ENCODE measurements around the gene SMOC2. TPM values are rescaled to one million over a fixed set of nuclear protein-coding genes. Genes with fewer than 3 reads are reported as not detected.
A peak's percentile ranks its signal among the peaks of the same experiment; 100 is the strongest.
"Not testable (repeated sequence)": the region's sequence is repeated elsewhere in the genome, so short reads cannot be mapped to it uniquely, and the experiment has no call there.

SMOC2 gene
- total RNA-seq, 1 donor from 2014 or later = 14.4 TPM

DNA sequence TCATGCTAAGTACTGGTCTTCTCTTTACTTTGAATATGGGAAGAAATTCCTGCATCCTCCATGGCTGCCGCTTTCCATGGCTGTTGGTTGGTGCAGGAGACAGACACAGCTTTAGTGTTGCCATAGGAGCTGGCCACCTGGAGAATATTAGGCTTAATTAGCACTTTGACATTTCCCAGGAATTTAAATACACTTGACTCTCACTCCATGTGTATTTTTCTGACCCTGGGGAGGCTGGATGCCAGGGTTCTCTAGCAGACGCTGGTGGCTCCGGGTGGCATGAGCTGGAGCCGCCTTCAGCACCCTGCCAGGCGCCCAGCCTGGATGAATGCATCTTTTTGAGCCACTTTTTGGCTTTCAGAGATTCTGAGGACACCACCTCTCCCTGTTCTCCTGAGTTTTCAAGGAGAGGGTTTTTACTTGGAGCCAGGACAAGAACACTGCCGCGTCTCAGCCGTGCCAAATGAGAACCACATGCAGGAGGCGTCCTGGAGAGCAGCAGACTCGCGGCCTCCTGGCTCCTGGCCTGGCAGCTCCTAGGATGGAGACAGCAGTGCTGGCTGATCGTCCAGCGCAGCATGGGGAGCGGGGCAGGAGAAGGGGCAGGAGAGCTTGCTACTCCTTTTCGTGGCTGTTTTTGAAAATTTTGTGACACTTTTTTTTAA, 258.8 kb downstream of the SMOC2 start:
- peaks cover 7% of the 10 kb centered on the region for H3K9me3 ChIP-seq (replicated peaks)
- intact Hi-C loops (cut with micrococcal nuclease) = no loop called here
- H3K4me1 ChIP-seq = peaks cover 13% of the 10 kb centered on the region
- peak; percentile 50 for DNase-seq
- peaks cover 6% of the 10 kb centered on the region for H3K27me3 ChIP-seq (ENCODE audit: low read depth)
- H3K4me3 ChIP-seq = no peak overlapping the region
- H3K36me3 ChIP-seq = no peaks in the 10 kb centered on the region
- no peak overlapping the region for H3K27ac ChIP-seq (replicated peaks)
- no peak for TF ChIP-seq CTCF (IDR thresholded peaks at IDR 0.05; ENCODE audit: borderline replicate concordance)

DNA sequence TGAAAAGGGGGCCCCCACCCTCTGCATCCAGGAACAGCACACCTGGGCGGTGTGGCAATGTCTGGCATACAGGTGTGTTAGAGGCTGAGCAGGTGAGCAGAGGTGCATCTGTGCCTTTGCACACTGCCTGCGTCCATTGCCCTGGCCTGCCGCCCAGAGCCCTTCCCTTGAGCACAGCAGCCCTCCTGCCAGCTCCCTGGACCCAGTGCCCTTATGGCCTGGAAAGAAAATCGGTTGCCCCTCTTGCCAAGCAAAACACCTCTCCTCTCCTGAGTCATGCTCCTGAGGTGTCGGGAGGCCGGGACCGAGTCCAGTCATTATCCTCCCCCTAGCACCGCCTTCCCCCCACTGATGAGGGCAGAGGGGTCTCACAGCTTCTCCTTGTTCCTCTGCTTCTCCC, 259.9 kb downstream of the SMOC2 start:
- DNase-seq = no peak
- Histone ChIP-seq H3K9me3 (replicated peaks) (peaks cover 7% of the 10 kb centered on the region), H3K27ac (replicated peaks) (no peak overlapping the region), H3K27me3 (ENCODE audit: low read depth) (peaks cover 8% of the 10 kb centered on the region), H3K36me3 (no peaks in the 10 kb centered on the region), H3K4me3 (no peak overlapping the region), H3K4me1 (peaks cover 13% of the 10 kb centered on the region)
- intact Hi-C loops (cut with micrococcal nuclease) = no loop called here
- TF ChIP-seq CTCF (IDR thresholded peaks at IDR 0.05; ENCODE audit: borderline replicate concordance) = no peak

GRCh38 chr6:168703990-168704389, 263.0 kb downstream of the SMOC2 start:
- peaks cover 19% of the 10 kb centered on the region for H3K27me3 ChIP-seq (ENCODE audit: low read depth)
- no peak overlapping the region for H3K4me3 ChIP-seq
- no peak overlapping the region for H3K27ac ChIP-seq (replicated peaks)
- intact Hi-C loops (cut with micrococcal nuclease) = no loop called here
- no peaks in the 10 kb centered on the region for H3K36me3 ChIP-seq
- H3K4me1 ChIP-seq = peaks cover 13% of the 10 kb centered on the region
- no peaks in the 10 kb centered on the region for H3K9me3 ChIP-seq (replicated peaks)
- no peak for DNase-seq
- no peak for TF ChIP-seq CTCF (IDR thresholded peaks at IDR 0.05; ENCODE audit: borderline replicate concordance)

- intact Hi-C loops (cut with micrococcal nuclease) = no loop called here
- H3K27ac ChIP-seq (replicated peaks) = no peak overlapping the region
These were observed 263.7 kb downstream of the SMOC2 start for GRCh38 chr6:168704678-168705077.

DNA sequence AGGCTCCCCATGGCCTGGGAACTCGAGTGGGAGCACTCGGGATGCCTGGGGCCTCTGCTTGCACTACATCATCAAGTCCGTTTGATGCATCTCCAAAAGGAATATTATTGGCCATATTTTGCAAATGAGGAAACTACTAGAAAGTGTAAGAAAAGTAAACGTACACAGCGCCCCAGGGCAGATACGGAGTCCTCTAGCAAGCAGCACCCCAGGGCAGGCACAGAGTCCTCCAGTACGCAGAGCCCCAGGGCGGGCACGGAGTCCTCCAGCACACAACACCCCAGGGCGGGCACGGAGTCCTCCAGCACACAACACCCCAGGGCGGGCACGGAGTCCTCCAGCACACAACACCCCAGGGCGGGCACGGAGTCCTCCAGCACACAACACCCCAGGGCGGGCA, 264.3 kb downstream of the SMOC2 start:
- H3K36me3 ChIP-seq; H3K4me1 ChIP-seq; H3K9me3 ChIP-seq (replicated peaks); DNase-seq; H3K4me3 ChIP-seq; H3K27ac ChIP-seq (replicated peaks); intact Hi-C loops (cut with micrococcal nuclease): not testable (repeated sequence)
- peaks cover 29% of the 10 kb centered on the region for H3K27me3 ChIP-seq (ENCODE audit: low read depth)

More at GRCh38 chr6:168704678-168705077, 263.7 kb downstream of the SMOC2 start:
- Histone ChIP-seq H3K36me3 (no peaks in the 10 kb centered on the region), H3K4me1 (peaks cover 11% of the 10 kb centered on the region), H3K4me3 (no peak overlapping the region), H3K27me3 (ENCODE audit: low read depth) (peaks cover 23% of the 10 kb centered on the region), H3K9me3 (replicated peaks) (no peaks in the 10 kb centered on the region)
- DNase-seq = no peak
- TF ChIP-seq CTCF (IDR thresholded peaks at IDR 0.05; ENCODE audit: borderline replicate concordance) = no peak

DNA sequence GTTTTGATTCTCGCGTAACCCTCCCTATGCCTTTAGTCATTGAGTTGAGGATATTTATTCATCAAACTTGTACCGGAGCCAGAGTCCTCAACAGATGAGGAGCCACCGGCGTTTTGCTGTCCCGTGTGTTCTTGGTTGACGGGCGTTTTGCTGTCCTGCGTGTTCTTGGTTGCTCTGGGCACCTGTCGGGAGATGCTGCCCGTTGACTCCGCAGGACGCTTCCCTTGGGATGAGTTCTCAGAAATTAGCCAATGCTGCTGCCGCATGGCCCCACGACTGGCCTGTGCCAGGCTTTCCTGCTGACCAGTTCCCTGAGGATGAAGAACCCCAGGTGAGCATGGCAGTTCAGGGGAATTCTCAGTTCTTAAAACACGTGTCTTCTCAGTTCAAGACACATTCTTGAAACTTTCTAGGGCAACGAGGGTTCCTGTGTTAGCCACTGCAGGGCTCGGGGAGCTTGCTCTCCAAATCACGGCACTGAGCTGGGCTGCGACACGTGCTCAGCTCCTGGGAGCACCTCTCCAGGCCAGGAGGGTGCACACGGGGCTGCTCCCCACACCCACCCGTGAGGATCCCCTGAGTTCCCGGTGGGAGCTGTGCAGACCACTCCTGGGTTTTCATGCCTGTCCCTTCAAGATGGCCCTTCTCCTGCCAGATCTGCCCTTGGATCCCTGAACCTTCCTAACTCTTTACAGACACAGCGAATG, 265.6 kb downstream of the SMOC2 start:
- Histone ChIP-seq H3K4me1 (peaks cover 6% of the 10 kb centered on the region), H3K4me3 (no peak overlapping the region), H3K27ac (replicated peaks) (no peak overlapping the region), H3K9me3 (replicated peaks) (no peaks in the 10 kb centered on the region), H3K36me3 (no peaks in the 10 kb centered on the region), H3K27me3 (ENCODE audit: low read depth) (peaks cover 41% of the 10 kb centered on the region)
- TF ChIP-seq CTCF (IDR thresholded peaks at IDR 0.05; ENCODE audit: borderline replicate concordance) = no peak
- intact Hi-C loops (cut with micrococcal nuclease) = no loop called here
- no peak for DNase-seq
